Measurements from ENCODE around the gene SCGB3A2.
"Not testable (repeated sequence)": the region's sequence is repeated elsewhere in the genome, so short reads cannot be mapped to it uniquely, and the experiment has no call there.

The SCGB3A2 gene

DNA sequence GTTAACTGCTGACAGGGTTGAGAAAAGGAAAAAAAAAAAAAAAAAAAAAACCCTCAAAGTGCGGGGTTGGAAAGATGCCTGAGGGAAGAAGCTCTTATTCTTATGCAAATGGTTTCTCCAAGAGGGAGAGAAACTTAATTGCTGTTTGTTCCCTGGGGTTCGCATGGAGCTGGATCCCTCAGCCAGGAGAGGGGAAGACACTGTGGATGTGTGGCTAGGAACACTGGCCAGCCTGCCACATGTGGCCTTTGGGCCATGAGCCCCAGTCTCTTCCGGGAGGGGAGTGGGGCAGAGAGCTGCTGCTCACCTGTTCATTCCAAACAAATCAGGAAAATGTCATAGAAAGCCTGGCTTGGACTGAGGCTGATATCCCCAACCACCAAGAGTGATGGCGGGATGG is 9.4 kb upstream of the SCGB3A2 start:
- no peaks in the 10 kb centered on the region for H3K36me3 ChIP-seq (replicated peaks)
- no peaks in the 10 kb centered on the region for H3K27me3 ChIP-seq (replicated peaks)
- in situ Hi-C loops (cut with HindIII; ENCODE audit: low pct_ligation_motif_present, low sequenced_read_pairs) = no loop called here
- H3K4me3 ChIP-seq (ENCODE audit: low read depth, low read length) = no peak overlapping the region
- TF ChIP-seq, protein P1, sequence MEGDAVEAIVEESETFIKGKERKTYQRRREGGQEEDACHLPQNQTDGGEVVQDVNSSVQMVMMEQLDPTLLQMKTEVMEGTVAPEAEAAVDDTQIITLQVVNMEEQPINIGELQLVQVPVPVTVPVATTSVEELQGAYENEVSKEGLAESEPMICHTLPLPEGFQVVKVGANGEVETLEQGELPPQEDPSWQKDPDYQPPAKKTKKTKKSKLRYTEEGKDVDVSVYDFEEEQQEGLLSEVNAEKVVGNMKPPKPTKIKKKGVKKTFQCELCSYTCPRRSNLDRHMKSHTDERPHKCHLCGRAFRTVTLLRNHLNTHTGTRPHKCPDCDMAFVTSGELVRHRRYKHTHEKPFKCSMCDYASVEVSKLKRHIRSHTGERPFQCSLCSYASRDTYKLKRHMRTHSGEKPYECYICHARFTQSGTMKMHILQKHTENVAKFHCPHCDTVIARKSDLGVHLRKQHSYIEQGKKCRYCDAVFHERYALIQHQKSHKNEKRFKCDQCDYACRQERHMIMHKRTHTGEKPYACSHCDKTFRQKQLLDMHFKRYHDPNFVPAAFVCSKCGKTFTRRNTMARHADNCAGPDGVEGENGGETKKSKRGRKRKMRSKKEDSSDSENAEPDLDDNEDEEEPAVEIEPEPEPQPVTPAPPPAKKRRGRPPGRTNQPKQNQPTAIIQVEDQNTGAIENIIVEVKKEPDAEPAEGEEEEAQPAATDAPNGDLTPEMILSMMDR (IDR thresholded peaks at IDR 0.05; ENCODE audit: low read depth, low read length, missing control alignments) = no peak
- DNase-seq = no peak
- H3K27ac ChIP-seq = no peak overlapping the region

DNA sequence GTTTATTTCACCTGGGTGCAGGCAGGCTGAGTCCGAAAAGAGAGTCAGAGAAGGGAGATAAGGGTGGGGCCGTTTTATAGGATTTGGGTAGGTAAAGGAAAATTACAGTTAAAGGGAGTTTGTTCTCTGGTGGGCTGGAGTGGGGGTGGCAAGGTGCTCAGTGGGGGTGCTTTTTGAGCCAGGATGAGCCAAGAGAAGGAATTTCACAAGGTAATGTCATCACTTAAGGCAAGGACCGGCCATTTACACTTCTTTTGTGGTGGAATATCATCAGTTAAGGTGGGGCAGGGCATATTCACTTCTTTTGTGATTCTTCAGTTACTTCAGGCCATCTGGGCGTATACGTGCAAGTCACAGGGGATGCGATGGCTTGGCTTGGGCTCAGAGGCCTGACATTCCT is 8.6 kb upstream of the SCGB3A2 start:
- H3K4me3 ChIP-seq (ENCODE audit: low read depth, low read length); H3K27ac ChIP-seq; H3K36me3 ChIP-seq (replicated peaks); H3K27me3 ChIP-seq (replicated peaks); in situ Hi-C loops (cut with HindIII; ENCODE audit: low pct_ligation_motif_present, low sequenced_read_pairs); DNase-seq: not testable (repeated sequence)

DNA sequence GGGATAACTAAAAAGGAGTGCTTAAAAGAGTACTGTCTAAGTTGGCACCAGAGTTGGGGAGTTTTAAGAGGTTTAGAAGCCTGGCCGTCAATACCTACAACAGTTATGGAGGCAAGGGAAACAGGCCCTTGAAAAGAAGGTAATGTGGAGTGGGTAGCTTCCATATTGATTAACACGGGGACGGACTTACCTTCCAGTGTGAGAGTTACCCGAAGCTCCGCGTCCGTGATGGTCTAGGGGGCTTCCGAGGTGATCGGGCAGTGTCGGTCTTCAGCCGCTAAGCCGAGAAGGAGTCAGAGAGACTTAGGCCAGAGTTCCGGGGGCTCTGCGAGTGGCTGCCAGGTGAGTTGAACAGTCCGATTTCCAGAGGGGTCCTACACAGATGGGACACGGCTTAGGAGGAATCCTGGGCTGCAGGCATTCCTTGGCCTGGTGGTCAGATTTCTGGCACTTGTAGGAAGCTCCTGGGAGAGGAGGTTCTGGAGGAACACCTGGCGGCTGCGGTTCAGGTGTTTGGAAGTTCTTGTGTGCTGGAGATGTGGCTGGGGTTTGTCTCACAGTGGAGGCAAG is 6.4 kb upstream of the SCGB3A2 start:
- H3K4me3 ChIP-seq (ENCODE audit: low read depth, low read length); H3K36me3 ChIP-seq (replicated peaks); H3K27me3 ChIP-seq (replicated peaks); in situ Hi-C loops (cut with HindIII; ENCODE audit: low pct_ligation_motif_present, low sequenced_read_pairs); DNase-seq; H3K27ac ChIP-seq: not testable (repeated sequence)

DNA sequence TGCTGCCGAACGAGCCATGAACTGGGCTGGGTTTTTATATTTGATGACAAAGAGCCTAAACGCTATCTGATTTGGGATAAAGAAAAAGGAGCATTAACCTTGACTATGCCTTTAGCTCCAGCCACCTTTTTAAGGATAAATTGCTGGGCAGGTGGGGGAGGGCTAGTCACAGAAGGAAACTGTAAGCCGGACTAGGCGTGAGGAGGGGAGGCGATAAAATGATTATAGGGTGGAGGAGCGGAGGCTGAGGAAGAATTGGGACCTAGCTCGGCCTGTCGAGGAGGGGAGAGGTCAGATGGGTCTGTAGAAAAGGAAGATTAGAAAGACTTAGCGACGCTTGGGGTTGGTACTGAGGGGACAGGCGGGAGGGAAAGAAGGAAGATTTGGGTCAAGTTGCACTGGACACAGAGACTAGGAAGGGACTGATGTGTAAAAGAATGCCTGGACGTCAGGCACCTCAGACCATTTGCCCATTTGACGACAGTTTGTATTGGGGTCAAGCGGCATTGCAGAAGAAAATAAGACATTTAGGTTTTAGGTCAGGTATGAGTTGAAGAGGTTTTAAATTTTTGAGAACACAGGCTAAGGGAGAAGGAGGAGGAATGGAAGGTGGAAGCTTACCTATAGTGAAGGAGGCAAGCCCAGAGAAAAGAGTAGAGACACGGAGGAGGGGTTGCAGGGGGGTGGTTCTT is 5.6 kb upstream of the SCGB3A2 start:
- H3K27ac ChIP-seq; DNase-seq; H3K4me3 ChIP-seq (ENCODE audit: low read depth, low read length); in situ Hi-C loops (cut with HindIII; ENCODE audit: low pct_ligation_motif_present, low sequenced_read_pairs); H3K27me3 ChIP-seq (replicated peaks); H3K36me3 ChIP-seq (replicated peaks): not testable (repeated sequence)

DNA sequence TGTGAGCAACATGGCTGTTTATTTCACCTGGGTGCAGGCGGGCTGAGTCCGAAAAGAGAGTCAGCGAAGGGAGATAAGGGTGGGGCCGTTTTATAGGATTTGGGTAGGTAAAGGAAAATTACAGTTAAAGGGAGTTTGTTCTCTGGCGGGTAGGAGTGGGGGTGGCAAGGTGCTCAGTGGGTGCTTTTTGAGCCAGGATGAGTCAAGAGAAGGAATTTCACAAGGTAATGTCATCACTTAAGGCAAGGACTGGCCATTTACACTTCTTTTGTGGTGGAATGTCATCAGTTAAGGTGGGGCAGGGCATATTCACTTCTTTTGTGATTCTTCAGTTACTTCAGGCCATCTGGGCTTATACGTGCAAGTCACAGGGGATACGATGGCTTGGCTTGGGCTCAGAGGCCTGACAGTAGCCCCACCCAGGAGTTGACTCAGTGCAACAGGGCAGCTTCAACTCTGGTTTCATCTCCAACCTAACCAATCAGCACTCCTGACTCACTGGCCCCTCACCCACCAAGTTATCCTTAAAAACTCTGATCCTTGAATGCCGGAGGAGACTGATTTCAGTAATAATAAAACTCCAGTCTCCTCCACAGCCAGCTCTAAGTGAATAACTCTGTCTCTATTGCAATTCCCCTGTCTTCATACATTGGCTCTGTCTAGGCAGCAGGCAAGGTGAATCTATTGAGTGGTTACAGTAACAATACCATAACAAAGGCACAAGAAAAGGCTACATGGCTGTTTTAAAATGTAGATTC is 4.2 kb upstream of the SCGB3A2 start:
- H3K36me3 ChIP-seq (replicated peaks); H3K27ac ChIP-seq; H3K4me3 ChIP-seq (ENCODE audit: low read depth, low read length); H3K27me3 ChIP-seq (replicated peaks); in situ Hi-C loops (cut with HindIII; ENCODE audit: low pct_ligation_motif_present, low sequenced_read_pairs); DNase-seq: not testable (repeated sequence)

DNA sequence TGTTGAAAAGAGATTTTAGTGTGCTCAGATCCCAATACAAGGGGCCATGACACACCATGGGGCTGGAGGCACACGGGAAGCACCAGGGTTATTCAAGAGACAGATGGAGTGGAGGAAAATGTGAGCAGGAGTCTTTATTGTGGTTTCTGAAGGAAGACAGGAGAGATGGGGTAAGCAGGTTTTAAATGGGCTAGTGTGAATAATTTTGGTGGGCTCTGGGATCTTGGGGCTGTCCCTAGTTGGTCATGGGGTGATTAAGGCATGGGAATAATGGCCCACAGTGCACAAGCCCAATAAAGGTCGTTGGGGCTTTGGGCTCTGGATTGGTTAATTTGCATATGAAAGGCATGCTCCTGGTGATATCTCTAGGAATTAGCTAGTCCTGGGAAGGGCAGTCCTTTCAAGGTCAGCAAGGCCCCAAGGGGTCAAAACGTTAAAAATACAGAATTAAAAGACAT is 3.6 kb upstream of the SCGB3A2 start:
- DNase-seq = no peak
- in situ Hi-C loops (cut with HindIII; ENCODE audit: low pct_ligation_motif_present, low sequenced_read_pairs) = no loop called here
- no peak overlapping the region for H3K27ac ChIP-seq
- no peak overlapping the region for H3K4me3 ChIP-seq (ENCODE audit: low read depth, low read length)
- TF ChIP-seq, protein P1 (IDR thresholded peaks at IDR 0.05; ENCODE audit: low read depth, low read length, missing control alignments) = no peak
- no peaks in the 10 kb centered on the region for H3K36me3 ChIP-seq (replicated peaks)
- no peaks in the 10 kb centered on the region for H3K27me3 ChIP-seq (replicated peaks)

DNA sequence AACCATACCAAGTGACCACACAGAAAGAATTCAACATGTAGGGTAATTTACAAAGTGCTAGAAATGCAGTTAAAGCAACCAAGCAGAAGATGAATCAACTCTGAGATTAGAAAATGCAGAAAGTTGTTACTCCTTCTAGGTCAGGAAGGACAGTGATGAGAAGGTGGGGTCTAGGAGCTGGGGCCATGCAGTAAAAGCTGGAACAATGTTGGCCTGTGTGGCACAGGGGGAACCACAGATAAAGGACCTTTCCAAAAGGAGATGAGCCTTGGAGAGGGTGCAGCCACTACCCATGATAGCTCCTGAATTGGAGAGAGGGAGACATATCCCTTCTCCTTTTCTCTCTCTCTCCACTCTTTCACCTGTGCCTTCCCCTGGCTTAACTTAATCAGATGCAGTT is 2.4 kb upstream of the SCGB3A2 start:
- no peak for DNase-seq
- in situ Hi-C loops (cut with HindIII; ENCODE audit: low pct_ligation_motif_present, low sequenced_read_pairs) = no loop called here
- Histone ChIP-seq H3K27me3 (replicated peaks) (no peaks in the 10 kb centered on the region), H3K4me3 (ENCODE audit: low read depth, low read length) (no peak overlapping the region), H3K36me3 (replicated peaks) (no peaks in the 10 kb centered on the region), H3K27ac (no peak overlapping the region)
- TF ChIP-seq, protein P1 (IDR thresholded peaks at IDR 0.05; ENCODE audit: low read depth, low read length, missing control alignments) = no peak
